ENCODE measurements around the gene ZMAT1. TPM values are rescaled to one million over a fixed set of nuclear protein-coding genes. Genes with fewer than 3 reads are reported as not detected.

Gene ZMAT1
- total and polyA plus RNA-seq, 2 donors (not counting 3 experiments of a cell fraction or from before 2014, with no cell fraction given), result 2.4 to 4.3 TPM

DNA sequence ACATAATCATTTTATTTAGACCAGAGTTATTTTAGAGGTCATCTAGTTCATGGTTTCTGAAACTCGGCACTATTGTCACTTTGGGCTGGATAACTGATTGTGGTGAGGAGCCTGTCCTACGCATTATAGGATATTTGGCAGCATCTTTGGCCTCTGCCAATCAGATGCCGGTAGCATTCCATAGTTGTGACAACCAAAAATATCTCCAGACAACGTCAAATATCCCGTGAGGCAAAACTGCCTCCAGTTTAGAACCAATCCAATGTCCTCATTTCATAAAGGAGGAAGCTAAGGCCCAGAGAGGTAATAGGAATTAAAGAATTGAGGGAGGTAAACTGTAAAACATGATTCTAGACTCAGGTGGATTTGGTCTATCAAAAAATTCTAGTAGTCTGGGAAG lies 6.1 kb downstream of the ZMAT1 start:
- TF ChIP-seq MYC (IDR thresholded peaks at IDR 0.05; ENCODE audit: low read depth, low read length) (no peak), JUN (IDR thresholded peaks at IDR 0.05; ENCODE audit: borderline replicate concordance, insufficient read depth, insufficient read length, low read depth) (no peak), MAX (IDR thresholded peaks at IDR 0.05; ENCODE audit: insufficient read depth, insufficient read length) (no peak), GATA2 (IDR thresholded peaks at IDR 0.05; ENCODE audit: insufficient read depth, insufficient read length, low read depth, low read length) (no peak), POLR2A (IDR thresholded peaks at IDR 0.05; ENCODE audit: low read depth, low read length) (no peak), POLR2AphosphoS5 (IDR thresholded peaks at IDR 0.05; ENCODE audit: insufficient read depth, low read depth, low read length) (no peak), FOS (IDR thresholded peaks at IDR 0.05; ENCODE audit: borderline replicate concordance, insufficient read depth, low read length) (no peak), EZH2 (IDR thresholded peaks at IDR 0.05; ENCODE audit: borderline replicate concordance, low read depth, low read length, severe bottlenecking) (no peak), CTCF (IDR thresholded peaks at IDR 0.05; ENCODE audit: extremely low read depth in 1 of 2, insufficient read depth in 1 of 2, low read depth in 1 of 2, low read length in 2 of 2) (no peak)
- Histone ChIP-seq H3K27ac (ENCODE audit: insufficient read depth, low read depth, low read length) (no peak overlapping the region), H3K27me3 (ENCODE audit: control insufficient read depth in 2 of 2, insufficient read depth in 2 of 2, low read length in 2 of 2) (no peaks in the 10 kb centered on the region), H3K36me3 (ENCODE audit: control insufficient read depth in 2 of 2, extremely low read depth in 1 of 2, insufficient read depth in 2 of 2, low read length in 2 of 2) (no peaks in the 10 kb centered on the region), H3K4me2 (ENCODE audit: insufficient read depth, low read length) (no peak overlapping the region), H3K4me1 (ENCODE audit: control insufficient read depth, extremely low read depth, insufficient read depth, low read length) (no peaks in the 10 kb centered on the region), H4K20me1 (replicated peaks; ENCODE audit: control insufficient read depth, extremely low read depth, insufficient read depth, low read length) (no peaks in the 10 kb centered on the region), H3K9me1 (replicated peaks; ENCODE audit: control insufficient read depth, extremely low read depth, insufficient read depth, low read length) (no peaks in the 10 kb centered on the region), H2AFZ (ENCODE audit: low read depth, low read length) (no peak overlapping the region), H3K9ac (replicated peaks; ENCODE audit: extremely low read depth, insufficient read depth, low read length) (no peak overlapping the region), H3K9me3 (replicated peaks; ENCODE audit: control insufficient read depth, insufficient read depth, low read length) (no peaks in the 10 kb centered on the region), H3K4me3 (replicated peaks in 1 of 3; ENCODE audit: insufficient read depth in 1 of 3, low read depth in 1 of 3, low read length in 3 of 3) (no peak overlapping the region), H3K79me2 (ENCODE audit: control insufficient read depth, insufficient read depth, low read length) (no peaks in the 10 kb centered on the region)
- ChIA-PET CTCF (no interaction called here), POLR2A (no interaction called here)
- intact Hi-C loops (cut with micrococcal nuclease) (no loop called here), dilution Hi-C loops (cut with MboI; ENCODE audit: extremely low pct_ligation_motif_present, low sequenced_read_pairs) (no loop called here)
- BruUV-seq (replicated peaks), result no TSS peak
- DNase-seq (ENCODE audit: low read depth, low spot score) (no peak), FAIRE-seq (no peak)

All from endothelial cell of umbilical vein (primary cell).